ENCODE measurements around the gene GPC3.

Gene GPC3

GRCh38 chrX:133674726-133675470 is 310.5 kb downstream of the GPC3 start:
- DNase-seq, result no peak

DNA sequence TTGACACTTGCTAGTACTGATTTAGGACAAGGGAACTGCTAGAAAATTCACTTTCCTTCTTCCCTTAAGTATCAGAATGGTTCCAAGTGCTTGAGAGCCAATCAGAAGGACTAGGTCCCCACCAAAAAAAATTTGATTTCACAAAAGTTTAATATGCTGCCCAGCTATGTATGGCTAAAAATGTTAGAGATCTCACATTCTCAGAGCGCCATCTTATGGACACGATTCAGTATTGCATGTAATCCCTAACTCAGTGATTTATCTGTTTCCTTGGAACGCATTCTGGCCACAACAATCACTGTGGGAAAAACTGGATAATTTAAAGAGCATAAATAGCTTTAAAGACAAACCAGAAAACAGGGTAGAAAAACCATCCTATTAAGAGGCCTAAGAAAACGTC is 315.0 kb downstream of the GPC3 start:
- no peak for DNase-seq

DNA sequence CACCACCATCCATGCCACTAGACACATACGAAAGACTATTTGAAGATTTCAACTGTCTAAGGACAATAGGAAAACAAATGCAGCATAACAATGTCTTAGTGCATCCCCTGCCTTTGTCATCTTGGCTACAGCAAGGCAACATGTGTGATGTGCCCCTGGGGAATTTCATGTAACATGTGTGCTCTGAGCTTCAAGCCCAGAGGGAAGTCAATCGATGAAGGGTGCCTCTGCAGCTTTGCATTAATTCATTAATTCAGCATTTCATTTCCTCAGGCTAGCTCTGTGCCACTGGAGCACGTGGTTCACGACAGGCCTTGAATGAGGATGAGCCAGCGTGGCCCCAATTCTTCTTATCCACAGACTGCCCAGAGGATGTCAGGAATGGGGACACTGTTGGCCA is 316.2 kb downstream of the GPC3 start:
- DNase-seq, result no peak

GRCh38 chrX:133668225-133668931 is 317.0 kb downstream of the GPC3 start:
- DNase-seq, result no peak

GRCh38 chrX:133666256-133666655 is 319.1 kb downstream of the GPC3 start:
- no peak for DNase-seq

GRCh38 chrX:133661962-133662839 is 323.2 kb downstream of the GPC3 start:
- DNase-seq, result no peak

DNA sequence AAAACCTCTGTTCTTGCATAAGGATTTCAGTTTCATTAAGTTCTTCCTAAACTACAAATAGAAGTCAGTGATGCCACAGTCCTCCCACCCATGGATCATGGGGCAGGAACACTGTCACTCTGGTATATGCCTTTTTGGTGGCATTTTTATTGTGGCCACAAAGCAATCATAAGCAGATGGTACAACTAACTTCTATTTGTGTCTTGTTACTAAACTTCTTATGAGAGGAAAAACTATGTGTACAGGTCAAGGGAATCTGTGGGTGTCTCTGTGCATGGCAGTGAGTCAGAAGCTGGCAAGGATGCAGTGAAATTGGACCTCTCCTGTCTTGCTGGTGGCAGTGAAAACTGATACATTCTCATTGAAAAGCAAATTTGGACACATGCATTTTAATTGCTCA is 325.1 kb downstream of the GPC3 start:
- no peak for DNase-seq

DNA sequence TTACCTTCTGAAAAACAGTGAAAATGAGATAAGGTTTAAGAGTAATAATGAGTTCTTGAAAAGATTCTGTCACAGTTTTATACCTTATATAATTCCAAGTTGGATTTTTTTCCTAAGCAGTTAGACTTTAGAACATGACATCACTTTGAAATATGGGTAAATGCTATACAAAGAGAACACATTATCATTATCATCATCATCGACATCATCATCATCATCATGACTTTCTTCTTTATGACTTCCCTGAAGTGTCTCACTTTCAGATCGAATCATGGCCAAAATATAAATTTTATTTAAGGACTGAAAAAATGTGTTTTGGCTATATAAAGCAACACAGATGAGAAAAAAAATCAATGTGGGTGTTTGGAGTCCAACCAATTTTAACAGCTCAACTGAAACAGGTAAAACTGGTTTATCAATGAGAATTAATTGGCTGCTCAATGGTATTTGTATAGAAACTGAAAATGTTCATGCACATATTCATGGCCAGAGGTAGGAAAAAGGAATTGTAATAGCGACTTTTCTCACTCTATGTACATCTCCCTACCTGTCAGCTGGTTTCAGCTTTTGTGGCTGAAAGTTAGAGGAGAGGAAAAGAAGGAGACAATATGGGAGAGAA is 327.0 kb downstream of the GPC3 start:
- DNase-seq, result no peak

- DNase-seq, result no peak
These were observed 329.8 kb downstream of the GPC3 start for GRCh38 chrX:133655275-133656265.

DNA sequence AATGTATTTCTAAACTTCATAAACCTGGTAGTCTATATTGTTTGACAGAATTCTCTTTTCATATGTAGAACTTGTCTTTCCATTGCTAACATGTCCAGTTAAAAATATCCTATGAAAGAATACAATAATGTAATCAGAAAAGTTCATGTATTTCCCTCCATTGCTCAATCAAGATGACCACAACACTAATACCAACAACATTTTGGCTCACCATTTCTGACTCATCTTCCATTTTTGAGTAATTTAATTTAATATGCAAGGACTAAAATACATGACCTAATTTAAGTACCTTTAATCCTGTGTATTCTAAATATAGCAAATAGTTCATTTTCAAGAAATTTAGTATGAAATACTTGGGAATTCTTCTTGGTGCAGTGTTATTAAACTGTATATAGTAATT is 330.6 kb downstream of the GPC3 start:
- DNase-seq, result no peak

DNA sequence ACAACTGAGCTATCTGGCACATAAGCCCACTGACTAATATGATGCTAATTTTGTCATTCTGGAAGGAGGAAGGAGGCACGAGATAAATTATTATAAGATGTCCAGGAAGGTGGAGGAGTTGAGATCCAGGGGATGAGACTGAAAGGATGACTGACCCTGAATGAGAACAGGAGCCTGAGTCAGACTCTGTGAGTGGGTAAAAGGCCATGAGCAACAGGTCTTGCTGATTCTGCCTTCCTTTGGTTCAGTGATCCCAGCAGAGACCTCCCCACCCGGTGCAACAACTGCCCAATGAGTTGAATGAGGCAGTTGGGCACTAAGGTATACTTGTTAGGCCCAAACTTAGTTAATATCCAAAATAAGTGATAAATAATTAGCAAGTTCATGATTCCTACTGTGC is 332.0 kb downstream of the GPC3 start:
- DNase-seq, result no peak

GRCh38 chrX:133652185-133652584 is 333.2 kb downstream of the GPC3 start:
- DNase-seq, result no peak

GRCh38 chrX:133650239-133650638 is 335.2 kb downstream of the GPC3 start:
- DNase-seq, result no peak

GRCh38 chrX:133649651-133650050 is 335.7 kb downstream of the GPC3 start:
- no peak for DNase-seq

DNA sequence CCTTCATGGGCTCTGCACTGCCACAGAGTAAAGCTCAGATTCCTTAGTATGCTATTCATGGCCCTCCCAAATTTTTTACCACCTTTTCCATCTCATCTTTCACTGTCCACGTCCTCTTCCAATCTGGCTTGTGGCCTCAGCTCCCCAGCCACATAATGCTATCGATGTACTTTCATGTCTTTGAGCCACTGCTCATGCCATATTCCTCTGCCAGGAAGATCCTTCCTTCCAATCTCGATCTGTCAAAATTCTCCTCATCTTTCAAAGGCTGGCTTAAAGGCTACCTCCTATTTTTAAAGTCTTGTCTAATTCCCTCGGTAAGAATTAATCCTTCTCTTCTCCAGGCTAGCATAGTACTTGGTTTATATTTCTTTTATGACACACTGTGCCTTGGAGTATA is 336.8 kb downstream of the GPC3 start:
- no peak for DNase-seq

DNA sequence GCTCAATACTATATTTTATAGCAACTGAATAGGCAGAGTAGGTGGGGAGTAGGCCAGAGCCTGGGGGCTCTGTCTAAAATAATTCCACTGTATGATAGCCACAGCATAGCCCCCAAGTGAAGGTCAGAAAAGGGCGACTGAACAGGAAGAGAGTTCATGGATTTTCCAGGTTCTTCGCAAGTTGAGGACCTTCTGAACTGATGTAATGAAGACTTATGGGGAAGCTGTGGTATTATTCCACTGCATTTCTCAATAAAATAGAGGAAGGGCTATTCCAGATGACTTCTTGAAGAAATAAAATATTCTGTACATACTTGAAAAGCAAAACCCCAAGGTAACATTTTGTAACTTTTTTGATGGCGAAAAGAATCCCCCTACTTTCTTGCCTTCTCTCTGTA is 338.7 kb downstream of the GPC3 start:
- DNase-seq, result no peak

- DNase-seq, result no peak
These were observed 339.2 kb downstream of the GPC3 start for GRCh38 chrX:133645977-133646718.

DNA sequence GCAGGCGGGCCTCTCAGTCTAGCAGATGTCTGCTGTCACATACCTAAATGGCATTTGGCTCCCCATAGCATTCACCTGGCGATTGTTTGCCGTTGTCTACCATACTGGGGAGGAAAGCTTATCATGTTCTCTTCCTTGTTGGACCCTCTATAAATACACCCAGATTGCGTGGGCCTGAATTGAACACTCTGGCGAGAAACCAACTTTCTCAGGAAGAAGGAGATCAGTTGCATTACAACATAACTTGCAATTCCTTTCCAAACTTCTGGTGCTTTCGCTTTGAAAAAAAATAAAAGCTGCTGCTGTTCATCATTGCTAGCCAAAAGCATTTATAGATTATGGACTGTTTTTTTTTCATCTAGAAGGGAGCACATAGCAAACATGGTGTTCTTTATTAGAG is 340.1 kb downstream of the GPC3 start:
- no peak for DNase-seq

DNA sequence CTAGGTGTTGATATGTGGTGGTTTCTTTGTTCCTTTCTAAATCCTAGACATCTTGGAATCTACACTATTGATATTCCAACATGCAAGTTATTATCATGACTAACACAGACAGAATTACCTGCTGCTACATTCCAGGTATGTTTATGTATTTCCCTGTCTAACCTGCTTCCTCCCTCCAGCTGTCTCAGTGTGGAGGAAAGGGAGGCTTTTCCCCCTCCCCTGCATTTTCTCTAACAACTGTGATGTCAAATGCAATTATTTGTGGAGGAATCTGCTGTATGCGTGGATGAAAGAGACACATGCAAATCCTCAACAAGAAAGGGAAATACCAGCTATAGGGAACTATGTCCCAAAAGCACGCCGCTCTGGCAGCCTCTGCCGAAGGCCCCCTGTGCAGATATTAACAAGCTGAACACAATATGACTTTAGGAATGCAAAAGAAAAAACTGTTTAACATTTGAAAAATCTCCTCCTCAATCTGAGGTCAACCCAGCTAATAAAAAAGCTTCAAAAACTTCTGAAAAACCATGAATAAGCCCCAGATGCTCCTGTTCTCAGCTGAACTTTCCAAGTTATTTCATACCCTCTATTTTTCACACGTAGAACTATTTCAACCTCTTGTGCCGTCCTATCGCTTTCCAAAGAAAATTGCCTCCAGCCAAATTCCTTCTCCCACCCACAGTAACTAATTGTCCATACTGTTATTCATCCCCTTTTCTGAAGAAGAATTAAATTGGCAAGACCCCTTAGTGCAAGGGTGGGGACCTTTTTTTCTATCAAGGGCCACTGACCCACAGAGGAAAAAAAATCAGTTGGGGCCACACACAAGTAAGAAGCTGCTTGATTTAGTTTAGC is 345.0 kb downstream of the GPC3 start:
- no peak for DNase-seq

- no peak for DNase-seq
These were observed 345.7 kb downstream of the GPC3 start for GRCh38 chrX:133639726-133640125.
